HL-60 (cell line): Measurements from ENCODE around the gene DEF6.

Experiments
- DNase-seq, 2 experiments: peaks; one replicate each; pipeline ENCODE4 v3.0.0-alpha.2; 2010 to 2020; ENCODE audit warnings: low read depth in 1 of 2, low spot score in 1 of 2
- H3K27ac ChIP-seq: fragments of 250-450 bp; sonication (Bioruptor Pico); replicated peaks from 2 replicates; pipeline ENCODE4 v1.5.1; 2020; ENCODE audit warnings: mild to moderate bottlenecking, moderate library complexity
- H3K27me3 ChIP-seq: fragments of 250-450 bp; sonication (Bioruptor Pico); 2 replicates; pipeline ENCODE4 v1.5.1; 2021; ENCODE audit warnings: mild to moderate bottlenecking, moderate library complexity; ENCODE audit not compliant: insufficient read depth, poor library complexity, severe bottlenecking
- H3K4me3 ChIP-seq: replicated peaks from 2 replicates; pipeline ENCODE4 v1.5.1; 2011; ENCODE audit warnings: mild to moderate bottlenecking, control low read depth, low read length; ENCODE audit not compliant: insufficient read depth
- CTCF ChIP-seq: IDR thresholded peaks from one replicate; pipeline ENCODE4 v1.5.1; 2011; ENCODE audit warnings: low read length, control low read depth, inconsistent platforms; ENCODE audit not compliant: insufficient read depth
- GABPA ChIP-seq: IDR thresholded peaks from 2 replicates; pipeline ENCODE4 v1.6.1; 2012; ENCODE audit warnings: low read depth
- POLR2AphosphoS5 ChIP-seq: IDR thresholded peaks from 2 replicates; pipeline ENCODE4 v1.6.1; 2012; ENCODE audit warnings: low read depth
- REST ChIP-seq: IDR thresholded peaks from 2 replicates; pipeline ENCODE4 v1.6.1; 2012; ENCODE audit warnings: low read depth; ENCODE audit not compliant: insufficient replicate concordance
- SPI1 ChIP-seq: IDR thresholded peaks from 2 replicates; pipeline ENCODE4 v1.6.1; 2012; ENCODE audit warnings: low read depth, mild to moderate bottlenecking, borderline replicate concordance

Gene DEF6

GRCh38 chr6:35251949-35252348 is 45.7 kb upstream of the DEF6 start:
- DNase-seq: no peak
- Histone ChIP-seq H3K27me3 (no peaks in the 10 kb centered on the region), H3K4me3 (no peak overlapping the region), H3K27ac (no peak overlapping the region)
- no peak for TF ChIP-seq POLR2AphosphoS5
- peak; percentile 71; the same call in 1 of the 2 replicates for TF ChIP-seq SPI1

- Histone ChIP-seq H3K4me3 (no peak overlapping the region), H3K27me3 (no peaks in the 10 kb centered on the region), H3K27ac (no peak overlapping the region)
- no peak for TF ChIP-seq POLR2AphosphoS5
- no peak for TF ChIP-seq REST
- no peak for TF ChIP-seq SPI1
- no peak for TF ChIP-seq GABPA
- TF ChIP-seq CTCF: no peak
- DNase-seq: no peak
Observed at GRCh38 chr6:35253249-35253648, 44.4 kb upstream of the DEF6 start.

GRCh38 chr6:35258336-35258735 is 39.3 kb upstream of the DEF6 start:
- DNase-seq: no peak
- H3K27ac ChIP-seq: no peak overlapping the region
- no peak for TF ChIP-seq GABPA
- TF ChIP-seq SPI1: no peak; the same call in 1 of the 2 replicates
- no peak for TF ChIP-seq REST
- no peak for TF ChIP-seq POLR2AphosphoS5
- TF ChIP-seq CTCF: no peak
- peak overlapping the region; percentile 97 for H3K4me3 ChIP-seq
- H3K27me3 ChIP-seq: no peaks in the 10 kb centered on the region

GRCh38 chr6:35258858-35259193 is 38.8 kb upstream of the DEF6 start:
- Histone ChIP-seq H3K27ac (peak overlapping the region; percentile 56), H3K4me3 (peak overlapping the region; percentile 97), H3K27me3 (no peaks in the 10 kb centered on the region)
- TF ChIP-seq REST (no peak), SPI1 (no peak), POLR2AphosphoS5 (no peak), CTCF (no peak), GABPA (no peak)
- no peak for DNase-seq
